ENCODE results near the gene KRT79. TPM values are rescaled to one million over a fixed set of nuclear protein-coding genes. Genes with fewer than 3 reads are reported as not detected.
"Not testable (repeated sequence)": the region's sequence is repeated elsewhere in the genome, so short reads cannot be mapped to it uniquely, and the experiment has no call there.

KRT79 gene
- total RNA-seq, 1 donor = under 0.01 TPM

GRCh38 chr12:52807544-52808470, 26.3 kb downstream of the KRT79 start:
- no peak for DNase-seq (ENCODE audit: low read depth in 2 of 3, low spot score in 2 of 3)

- DNase-seq (ENCODE audit: low read depth in 2 of 3, low spot score in 2 of 3) = no peak
Observed at GRCh38 chr12:52806821-52807543, 27.1 kb downstream of the KRT79 start.

GRCh38 chr12:52806169-52806811, 27.8 kb downstream of the KRT79 start:
- no peak for DNase-seq (ENCODE audit: low read depth in 2 of 3, low spot score in 2 of 3)

GRCh38 chr12:52805739-52806138, 28.4 kb downstream of the KRT79 start:
- DNase-seq (ENCODE audit: low read depth in 2 of 3, low spot score in 2 of 3) = no peak

GRCh38 chr12:52805000-52805399, 29.1 kb downstream of the KRT79 start:
- peak in 1 of 3 donors; percentile 38 for DNase-seq (ENCODE audit: low read depth in 2 of 3, low spot score in 2 of 3)

GRCh38 chr12:52802442-52802841, 31.7 kb downstream of the KRT79 start:
- no peak for DNase-seq (ENCODE audit: low read depth in 2 of 3, low spot score in 2 of 3)

GRCh38 chr12:52801773-52802172, 32.3 kb downstream of the KRT79 start:
- no peak for DNase-seq (ENCODE audit: low read depth in 2 of 3, low spot score in 2 of 3)

GRCh38 chr12:52800259-52800917, 33.7 kb downstream of the KRT79 start:
- no peak for DNase-seq (ENCODE audit: low read depth in 2 of 3, low spot score in 2 of 3)

- no peak for DNase-seq (ENCODE audit: low read depth in 2 of 3, low spot score in 2 of 3)
Observed at GRCh38 chr12:52799505-52800211, 34.5 kb downstream of the KRT79 start.

- no peak for DNase-seq (ENCODE audit: low read depth in 2 of 3, low spot score in 2 of 3)
Observed at GRCh38 chr12:52798671-52799504, 35.2 kb downstream of the KRT79 start.

GRCh38 chr12:52798003-52798670, 36.0 kb downstream of the KRT79 start:
- no peak for DNase-seq (ENCODE audit: low read depth in 2 of 3, low spot score in 2 of 3)

GRCh38 chr12:52797529-52797894, 36.6 kb downstream of the KRT79 start:
- DNase-seq (ENCODE audit: low read depth in 2 of 3, low spot score in 2 of 3) = no peak

GRCh38 chr12:52796839-52797528, 37.1 kb downstream of the KRT79 start:
- no peak for DNase-seq (ENCODE audit: low read depth in 2 of 3, low spot score in 2 of 3)

- no peak for DNase-seq (ENCODE audit: low read depth in 2 of 3, low spot score in 2 of 3)
Observed at GRCh38 chr12:52796429-52796794, 37.7 kb downstream of the KRT79 start.

- DNase-seq (ENCODE audit: low read depth in 2 of 3, low spot score in 2 of 3) = no peak
Observed at GRCh38 chr12:52795694-52796428, 38.2 kb downstream of the KRT79 start, which contains the start of gene KRT3. Gene KRT3 (minus strand): TSS chr12:52796117. CDS start chr12:52796042, 75 bp downstream.

GRCh38 chr12:52795332-52795674, 38.8 kb downstream of the KRT79 start:
- DNase-seq (ENCODE audit: low read depth in 2 of 3, low spot score in 2 of 3) = not testable (repeated sequence)

- no peak for DNase-seq (ENCODE audit: low read depth in 2 of 3, low spot score in 2 of 3)
Observed at GRCh38 chr12:52794479-52795331, 39.4 kb downstream of the KRT79 start.

All from hematopoietic multipotent progenitor cell (in vitro differentiated cells).